Lung (tissue), 10 donors: ENCODE data around the gene DNMT3L. TPM values are rescaled to one million over a fixed set of nuclear protein-coding genes. Genes with fewer than 3 reads are reported as not detected.
"Not testable (repeated sequence)": the region's sequence is repeated elsewhere in the genome, so short reads cannot be mapped to it uniquely, and the experiment has no call there.

Source experiments
- ATAC-seq: fragments of 200-7000 bp; cut with Tn5 transposase; one replicate; pipeline ENCODE4 v1.9.1; 2020; ENCODE audit warnings: moderate number of reproducible peaks; ENCODE audit not compliant: insufficient read depth, low FRiP score
- DNase-seq, 3 donors: peaks; one replicate each; pipeline ENCODE4 v3.0.0-alpha.2; 2013 to 2017
- H3K27ac ChIP-seq, 2 donors: one replicate each; pipeline ENCODE4 v1.5.1; 2013; ENCODE audit warnings: mild to moderate bottlenecking in 2 of 2, moderate library complexity in 2 of 2, control low read depth in 1 of 2, inconsistent platforms in 1 of 2, low read depth in 1 of 2, low read length in 1 of 2
- H3K27me3 ChIP-seq, 3 donors: one replicate each; pipeline ENCODE4 v1.5.1; 2013; ENCODE audit warnings: low read length in 2 of 3; ENCODE audit not compliant: control insufficient read depth in 3 of 3, insufficient read depth in 3 of 3
- H3K36me3 ChIP-seq, 4 donors: one replicate each; pipeline ENCODE4 v1.5.1; 2013; ENCODE audit warnings: low read length in 4 of 4, mild to moderate bottlenecking in 1 of 4, moderate library complexity in 1 of 4; ENCODE audit not compliant: control insufficient read depth in 4 of 4, insufficient read depth in 4 of 4
- H3K4me1 ChIP-seq, 5 donors: one replicate each; pipeline ENCODE4 v1.5.1; 2013; ENCODE audit warnings: low read length in 5 of 5, mild to moderate bottlenecking in 2 of 5, moderate library complexity in 1 of 5; ENCODE audit not compliant: control insufficient read depth in 5 of 5, insufficient read depth in 5 of 5
- H3K4me3 ChIP-seq: one replicate; pipeline ENCODE4 v1.5.1; 2013; ENCODE audit warnings: mild to moderate bottlenecking, control low read depth, moderate library complexity
- H3K9ac ChIP-seq, 2 donors: one replicate each; pipeline ENCODE4 v1.5.1; 2013; ENCODE audit warnings: low read length in 2 of 2, control low read depth in 1 of 2; ENCODE audit not compliant: insufficient read depth in 1 of 2
- H3K9me3 ChIP-seq, 4 donors: one replicate each; pipeline ENCODE4 v1.5.1; 2013; ENCODE audit warnings: low read length in 3 of 4, mild to moderate bottlenecking in 1 of 4, moderate library complexity in 1 of 4; ENCODE audit not compliant: control insufficient read depth in 4 of 4, insufficient read depth in 3 of 4
- WGBS, 2 donors: extraction: QIAGEN DNeasy Blood & Tissue Kit; methylation state at CpG; one replicate each; pipeline ENCODE4 v1.1.7; 2013; 5-methylcytosine and 5-hydroxymethylcytosine counted together
- polyA plus RNA-seq, 2 donors: library from polyadenylated mRNA; stranded (reverse); fragments of 200-250 nt; gene quantifications; one replicate each; pipeline ENCODE4 v1.2.1, GENCODE V29; 2013
- total RNA-seq, 2 donors: library from RNA; depleted of rRNA in 1 of 2; stranded (reverse); fragments of >200 nt in 1 of 2; gene quantifications; one replicate each; pipeline ENCODE4 v1.2.1, GENCODE V29; 2014 to 2021
- donor health status: Bipolar disorder and iron deficiency.
- donor health status: healthy.
- donor health status: DM: yes; HTN: yes; CAD: no.

DNMT3L gene
- total and polyA plus RNA-seq, 4 donors = not detected

DNA sequence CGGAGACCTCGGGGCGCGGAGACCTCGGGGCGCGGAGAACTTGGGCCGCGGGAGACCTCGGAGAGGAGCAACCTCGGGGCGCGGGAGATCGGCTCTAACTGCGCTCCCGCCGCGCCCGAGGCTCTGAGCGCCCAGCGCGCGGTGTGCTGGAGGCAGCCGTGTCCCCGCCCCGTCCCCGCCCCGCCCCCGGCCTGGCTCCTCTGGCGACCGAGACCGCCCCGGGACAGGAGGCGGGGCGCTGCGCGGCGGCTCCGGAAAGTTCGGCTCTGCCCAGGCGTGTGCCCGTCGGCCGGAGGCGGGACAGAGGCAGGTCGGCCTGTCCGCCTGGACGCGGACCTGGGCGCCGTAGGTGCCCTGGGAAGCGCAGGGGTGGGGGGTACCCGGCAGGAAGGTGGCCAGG, 20.9 kb downstream of the DNMT3L start, which contains the start of gene ICOSLG:
Gene ICOSLG (minus strand): TSS at position 102 of the 400 bp plus-strand sequence. CDS start 126 bp downstream, outside the sequence.
- not testable (repeated sequence) for DNase-seq, H3K27ac ChIP-seq, H3K27me3 ChIP-seq, H3K9ac ChIP-seq, H3K9me3 ChIP-seq, H3K4me3 ChIP-seq, H3K36me3 ChIP-seq, H3K4me1 ChIP-seq
- WGBS, 2 donors = no CpG with 5 or more reads among the region's 53 CpGs
- peak; percentile 75 for ATAC-seq

DNA sequence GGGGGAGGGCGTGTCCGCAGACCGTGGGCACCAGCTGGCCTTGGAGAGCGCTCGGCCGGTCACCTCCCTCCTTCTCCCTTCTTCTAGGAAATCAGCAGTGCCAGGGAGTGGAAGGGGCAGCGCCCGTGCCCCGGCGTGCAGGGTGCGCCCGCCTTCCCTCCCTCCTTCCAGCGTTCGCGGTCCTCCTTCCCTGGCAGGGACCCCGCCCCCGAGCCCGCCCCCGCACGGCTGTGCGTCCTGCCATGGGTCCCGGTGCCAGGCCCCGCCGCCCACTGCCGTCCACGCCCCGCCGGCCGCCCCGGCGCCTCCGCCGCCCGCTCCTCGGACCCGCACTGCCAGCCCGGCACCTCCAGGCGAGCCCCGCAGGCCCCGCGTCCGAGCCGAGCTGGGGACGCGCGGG, 21.3 kb downstream of the DNMT3L start:
- H3K9me3 ChIP-seq, H3K27ac ChIP-seq, H3K27me3 ChIP-seq, H3K4me1 ChIP-seq, H3K36me3 ChIP-seq, DNase-seq, H3K9ac ChIP-seq, H3K4me3 ChIP-seq: not testable (repeated sequence)
- ATAC-seq = peak; percentile 19
- no CpG with 5 or more reads among the region's 46 CpGs for WGBS, 2 donors

DNA sequence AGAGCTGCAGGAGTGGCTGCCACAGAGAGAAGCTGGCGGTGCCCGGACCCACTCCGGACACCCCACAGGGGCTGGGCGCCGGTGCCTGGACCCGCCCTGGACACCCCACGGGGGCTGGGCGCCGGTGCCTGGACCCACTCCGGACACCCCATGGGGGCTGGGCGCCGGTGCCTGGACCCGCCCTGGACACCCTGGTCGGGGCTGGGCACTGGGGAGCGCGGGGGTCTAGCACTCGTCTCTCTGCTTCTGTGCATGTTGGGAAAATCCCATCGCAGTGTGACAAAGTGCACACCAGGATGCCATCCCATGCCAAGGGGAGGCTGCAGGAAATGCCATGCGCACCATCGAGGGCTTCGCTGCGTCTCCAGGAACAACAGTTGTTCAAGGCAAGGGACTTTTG, 32.1 kb downstream of the DNMT3L start:
- H3K9me3 ChIP-seq, DNase-seq, H3K4me3 ChIP-seq, H3K4me1 ChIP-seq, H3K9ac ChIP-seq, H3K27me3 ChIP-seq, H3K27ac ChIP-seq, ATAC-seq, H3K36me3 ChIP-seq: not testable (repeated sequence)
- 91 to 94% methylated on average over 10 to 20 of the region's 22 CpGs for WGBS, 2 donors

- WGBS, 2 donors = no CpG with 5 or more reads among the region's 13 CpGs
- not testable (repeated sequence) for H3K27me3 ChIP-seq, DNase-seq, H3K36me3 ChIP-seq, H3K4me1 ChIP-seq, H3K9ac ChIP-seq, H3K27ac ChIP-seq, ATAC-seq, H3K9me3 ChIP-seq, H3K4me3 ChIP-seq
Observed at GRCh38 chr21:44228109-44228508, 33.6 kb downstream of the DNMT3L start.

- not testable (repeated sequence) for H3K4me1 ChIP-seq, ATAC-seq, H3K9me3 ChIP-seq, H3K9ac ChIP-seq, H3K4me3 ChIP-seq, H3K27me3 ChIP-seq, DNase-seq, H3K27ac ChIP-seq, H3K36me3 ChIP-seq
- 90 to 98% methylated on average over 2 to 5 of the region's 9 CpGs for WGBS, 2 donors
Observed at GRCh38 chr21:44227614-44228013, 34.1 kb downstream of the DNMT3L start.

DNA sequence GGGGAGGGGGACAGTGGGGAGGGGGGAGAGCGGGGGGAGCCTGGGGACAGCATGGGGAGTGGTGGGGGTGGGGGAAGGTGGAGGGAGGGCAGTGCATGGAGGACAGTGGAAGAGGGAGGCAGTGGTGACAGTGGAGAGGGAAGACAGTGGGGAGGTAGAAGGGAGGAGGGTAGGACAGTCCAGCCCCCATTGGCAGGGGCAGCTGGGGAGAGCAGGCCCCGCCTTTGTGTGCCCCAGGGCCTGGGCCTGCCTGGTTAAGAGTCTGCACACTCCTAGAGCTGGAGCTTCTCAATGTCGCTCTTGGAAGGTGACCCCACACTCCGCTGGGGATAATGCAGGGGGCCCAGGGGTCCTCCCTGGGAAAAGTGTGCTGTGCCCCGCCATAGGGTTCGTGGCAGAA, 36.1 kb downstream of the DNMT3L start:
- not testable (repeated sequence) for H3K9ac ChIP-seq, ATAC-seq, DNase-seq, H3K9me3 ChIP-seq, H3K27ac ChIP-seq, H3K4me1 ChIP-seq, H3K36me3 ChIP-seq, H3K27me3 ChIP-seq, H3K4me3 ChIP-seq
- WGBS, 2 donors = 100% methylated on average over 1 of the region's 6 CpGs; no CpG with 5 or more reads in 1 of the 2 donors

DNA sequence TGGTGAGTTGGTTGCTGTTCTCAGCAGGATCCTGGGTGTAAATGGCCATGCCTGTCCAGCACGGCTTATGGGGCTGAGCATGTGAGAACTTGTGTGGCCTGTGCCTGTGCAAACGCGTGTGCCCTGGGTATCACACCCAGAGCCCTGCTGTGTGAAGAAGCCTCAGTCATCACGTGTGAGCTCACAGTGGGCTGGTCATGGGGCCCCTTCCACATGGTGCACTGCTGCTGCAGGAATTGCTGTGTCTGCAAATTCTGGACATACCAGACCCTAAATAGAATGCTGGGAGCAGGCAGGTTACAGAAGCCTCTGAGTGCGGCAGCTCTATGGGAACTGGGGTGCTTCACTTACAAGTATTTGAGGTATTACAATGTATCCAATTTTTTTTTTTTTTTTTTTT, 38.4 kb downstream of the DNMT3L start:
- DNase-seq, ATAC-seq, H3K27me3 ChIP-seq, H3K36me3 ChIP-seq, H3K9ac ChIP-seq, H3K4me3 ChIP-seq, H3K9me3 ChIP-seq, H3K27ac ChIP-seq, H3K4me1 ChIP-seq: not testable (repeated sequence)
- WGBS, 2 donors = no CpG with 5 or more reads among the region's 5 CpGs

DNA sequence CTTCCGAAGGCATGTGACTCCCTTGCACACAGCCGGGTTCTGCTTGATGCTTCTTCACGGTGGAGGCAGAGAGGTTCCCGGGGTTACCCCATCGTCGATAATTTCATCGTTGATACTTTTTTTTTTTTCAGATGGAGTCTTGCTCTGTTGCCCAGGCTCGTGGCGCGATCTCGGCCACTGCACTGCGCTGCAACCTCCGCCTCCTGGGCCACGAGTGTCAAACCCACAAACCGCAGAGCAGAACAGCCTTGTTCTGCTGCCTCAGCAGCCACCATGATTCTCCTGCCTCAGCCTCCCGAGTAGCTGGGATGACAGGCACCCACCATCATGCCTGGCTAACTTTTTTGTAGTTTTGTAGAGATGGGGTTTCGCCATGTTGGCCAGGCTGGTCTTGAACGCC, 41.0 kb downstream of the DNMT3L start:
- not testable (repeated sequence) for H3K36me3 ChIP-seq, H3K27ac ChIP-seq, H3K27me3 ChIP-seq, H3K9ac ChIP-seq, H3K9me3 ChIP-seq, H3K4me3 ChIP-seq, H3K4me1 ChIP-seq, DNase-seq, ATAC-seq
- WGBS, 2 donors = no CpG with 5 or more reads among the region's 18 CpGs

DNA sequence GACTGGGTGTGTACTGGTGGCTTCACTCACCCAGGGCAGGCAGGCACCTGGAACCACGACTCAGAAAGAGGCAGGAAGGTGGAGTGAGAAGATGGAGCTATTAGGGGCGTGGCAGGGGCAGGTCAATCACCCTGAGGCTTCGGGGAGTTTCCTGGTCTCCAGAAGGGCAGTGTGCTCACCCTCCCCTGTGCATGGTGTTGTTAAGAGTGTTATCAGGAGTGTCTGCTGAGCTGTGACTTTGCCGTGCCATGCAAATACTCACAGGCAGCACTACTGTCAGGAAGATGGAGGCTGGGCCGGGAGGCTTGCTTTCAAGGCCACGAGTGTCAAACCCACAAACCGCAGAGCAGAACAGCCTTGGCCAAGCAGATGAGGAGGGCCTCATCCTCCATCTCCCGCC, 43.2 kb downstream of the DNMT3L start:
- H3K36me3 ChIP-seq, H3K27ac ChIP-seq, H3K27me3 ChIP-seq, H3K9ac ChIP-seq, ATAC-seq, H3K9me3 ChIP-seq, H3K4me1 ChIP-seq, DNase-seq, H3K4me3 ChIP-seq: not testable (repeated sequence)
- no CpG with 5 or more reads among the region's 8 CpGs for WGBS, 2 donors
